Gastroesophageal sphincter (tissue), 3 donors: ENCODE measurements around the gene INPP1.

Experiments
- EP300 ChIP-seq: sonication (generic); formaldehyde crosslinking; IDR thresholded peaks from one replicate; pipeline ENCODE4 v1.6.1; 2017; ENCODE audit warnings: antibody characterized with exemption, mild to moderate bottlenecking
- POLR2A ChIP-seq, 2 donors: fragments of 450-650 bp; IDR thresholded peaks; one replicate each; pipeline ENCODE4 v1.6.1; 2017; ENCODE audit warnings: antibody characterized with exemption in 2 of 2, mild to moderate bottlenecking in 2 of 2, moderate library complexity in 1 of 2
- POLR2AphosphoS5 ChIP-seq: sonication (generic); formaldehyde crosslinking; IDR thresholded peaks from one replicate; pipeline ENCODE4 v1.6.1; 2017; ENCODE audit warnings: antibody characterized with exemption
- TF ChIP-seq, protein P1 (sequence below), 4 experiments: fragments of 200-600 bp in 2 of 4; fragments of 450-650 bp in 2 of 4; sonication (generic) in 1 of 4; IDR thresholded peaks; one replicate each; pipeline ENCODE4 v1.5.1; 2017 to 2019; ENCODE audit warnings: antibody characterized with exemption in 4 of 4, mild to moderate bottlenecking in 2 of 4, moderate library complexity in 2 of 4

- TF ChIP-seq, protein P1, sequence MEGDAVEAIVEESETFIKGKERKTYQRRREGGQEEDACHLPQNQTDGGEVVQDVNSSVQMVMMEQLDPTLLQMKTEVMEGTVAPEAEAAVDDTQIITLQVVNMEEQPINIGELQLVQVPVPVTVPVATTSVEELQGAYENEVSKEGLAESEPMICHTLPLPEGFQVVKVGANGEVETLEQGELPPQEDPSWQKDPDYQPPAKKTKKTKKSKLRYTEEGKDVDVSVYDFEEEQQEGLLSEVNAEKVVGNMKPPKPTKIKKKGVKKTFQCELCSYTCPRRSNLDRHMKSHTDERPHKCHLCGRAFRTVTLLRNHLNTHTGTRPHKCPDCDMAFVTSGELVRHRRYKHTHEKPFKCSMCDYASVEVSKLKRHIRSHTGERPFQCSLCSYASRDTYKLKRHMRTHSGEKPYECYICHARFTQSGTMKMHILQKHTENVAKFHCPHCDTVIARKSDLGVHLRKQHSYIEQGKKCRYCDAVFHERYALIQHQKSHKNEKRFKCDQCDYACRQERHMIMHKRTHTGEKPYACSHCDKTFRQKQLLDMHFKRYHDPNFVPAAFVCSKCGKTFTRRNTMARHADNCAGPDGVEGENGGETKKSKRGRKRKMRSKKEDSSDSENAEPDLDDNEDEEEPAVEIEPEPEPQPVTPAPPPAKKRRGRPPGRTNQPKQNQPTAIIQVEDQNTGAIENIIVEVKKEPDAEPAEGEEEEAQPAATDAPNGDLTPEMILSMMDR (IDR thresholded peaks at IDR 0.05): no peak
- TF ChIP-seq POLR2A (IDR thresholded peaks at IDR 0.05) (no peak), EP300 (no peak), POLR2AphosphoS5 (no peak)
Observed at GRCh38 chr2:190409616-190410015, 66.2 kb downstream of the INPP1 start.
